ENCODE measurements around the gene FNDC3B.

FNDC3B gene

GRCh38 chr3:172314591-172315160 lies 275.3 kb downstream of the FNDC3B start:
- no peak for DNase-seq (ENCODE audit: low read depth)

GRCh38 chr3:172315401-172316091 lies 276.2 kb downstream of the FNDC3B start:
- no peak for DNase-seq (ENCODE audit: low read depth)

- DNase-seq (ENCODE audit: low read depth), result no peak
Measured at GRCh38 chr3:172316758-172317157, 277.4 kb downstream of the FNDC3B start.

GRCh38 chr3:172317481-172317880 lies 278.1 kb downstream of the FNDC3B start:
- no peak for DNase-seq (ENCODE audit: low read depth)

GRCh38 chr3:172317984-172318383 lies 278.6 kb downstream of the FNDC3B start:
- DNase-seq (ENCODE audit: low read depth), result no peak

GRCh38 chr3:172319595-172319994 lies 280.2 kb downstream of the FNDC3B start:
- DNase-seq (ENCODE audit: low read depth), result no peak

- no peak for DNase-seq (ENCODE audit: low read depth)
Measured at GRCh38 chr3:172320468-172320867, 281.1 kb downstream of the FNDC3B start.

GRCh38 chr3:172321035-172321434 lies 281.7 kb downstream of the FNDC3B start:
- DNase-seq (ENCODE audit: low read depth), result no peak

- peak; percentile 25 for DNase-seq (ENCODE audit: low read depth)
Measured at GRCh38 chr3:172323894-172324610, 284.7 kb downstream of the FNDC3B start.

- no peak for DNase-seq (ENCODE audit: low read depth)
Measured at GRCh38 chr3:172324611-172325203, 285.3 kb downstream of the FNDC3B start.

GRCh38 chr3:172325461-172325860 lies 286.1 kb downstream of the FNDC3B start:
- DNase-seq (ENCODE audit: low read depth), result no peak

- DNase-seq (ENCODE audit: low read depth), result no peak
Measured at GRCh38 chr3:172326993-172327392, 287.6 kb downstream of the FNDC3B start.

- DNase-seq (ENCODE audit: low read depth), result no peak
Measured at GRCh38 chr3:172328282-172328681, 288.9 kb downstream of the FNDC3B start.

GRCh38 chr3:172329070-172329469 lies 289.7 kb downstream of the FNDC3B start:
- DNase-seq (ENCODE audit: low read depth), result no peak

- DNase-seq (ENCODE audit: low read depth), result no peak
Measured at GRCh38 chr3:172330413-172330812, 291.0 kb downstream of the FNDC3B start.

GRCh38 chr3:172332256-172333041 lies 293.1 kb downstream of the FNDC3B start:
- DNase-seq (ENCODE audit: low read depth), result peak; percentile 29

- DNase-seq (ENCODE audit: low read depth), result no peak
Measured at GRCh38 chr3:172333042-172333377, 293.6 kb downstream of the FNDC3B start.

- DNase-seq (ENCODE audit: low read depth), result no peak
Measured at GRCh38 chr3:172333692-172334457, 294.5 kb downstream of the FNDC3B start.

GRCh38 chr3:172334671-172335207 lies 295.4 kb downstream of the FNDC3B start:
- DNase-seq (ENCODE audit: low read depth), result no peak

GRCh38 chr3:172339892-172340291 lies 300.5 kb downstream of the FNDC3B start:
- no peak for DNase-seq (ENCODE audit: low read depth)

GRCh38 chr3:172340583-172340982 lies 301.2 kb downstream of the FNDC3B start:
- DNase-seq (ENCODE audit: low read depth), result no peak

Measured in activated T-cell treated with anti-CD3 and anti-CD28 coated beads for 48 hours (primary cell).